Myocyte (in vitro differentiated cells): Measurements from ENCODE around the gene TJP3. TPM values are rescaled to one million over a fixed set of nuclear protein-coding genes. Genes with fewer than 3 reads are reported as not detected.

Source experiments
- DNase-seq: peaks from one replicate; pipeline ENCODE4 v3.0.0-alpha.2; 2012; ENCODE audit warnings: low read depth
- total RNA-seq: library from RNA; depleted of rRNA; stranded (reverse); fragments of >200 nt; gene quantifications from 2 replicates; pipeline ENCODE4 v1.2.3, GENCODE V29; 2014

Gene TJP3
- total RNA-seq, 1 donor from 2014 or later, result not detected

DNA sequence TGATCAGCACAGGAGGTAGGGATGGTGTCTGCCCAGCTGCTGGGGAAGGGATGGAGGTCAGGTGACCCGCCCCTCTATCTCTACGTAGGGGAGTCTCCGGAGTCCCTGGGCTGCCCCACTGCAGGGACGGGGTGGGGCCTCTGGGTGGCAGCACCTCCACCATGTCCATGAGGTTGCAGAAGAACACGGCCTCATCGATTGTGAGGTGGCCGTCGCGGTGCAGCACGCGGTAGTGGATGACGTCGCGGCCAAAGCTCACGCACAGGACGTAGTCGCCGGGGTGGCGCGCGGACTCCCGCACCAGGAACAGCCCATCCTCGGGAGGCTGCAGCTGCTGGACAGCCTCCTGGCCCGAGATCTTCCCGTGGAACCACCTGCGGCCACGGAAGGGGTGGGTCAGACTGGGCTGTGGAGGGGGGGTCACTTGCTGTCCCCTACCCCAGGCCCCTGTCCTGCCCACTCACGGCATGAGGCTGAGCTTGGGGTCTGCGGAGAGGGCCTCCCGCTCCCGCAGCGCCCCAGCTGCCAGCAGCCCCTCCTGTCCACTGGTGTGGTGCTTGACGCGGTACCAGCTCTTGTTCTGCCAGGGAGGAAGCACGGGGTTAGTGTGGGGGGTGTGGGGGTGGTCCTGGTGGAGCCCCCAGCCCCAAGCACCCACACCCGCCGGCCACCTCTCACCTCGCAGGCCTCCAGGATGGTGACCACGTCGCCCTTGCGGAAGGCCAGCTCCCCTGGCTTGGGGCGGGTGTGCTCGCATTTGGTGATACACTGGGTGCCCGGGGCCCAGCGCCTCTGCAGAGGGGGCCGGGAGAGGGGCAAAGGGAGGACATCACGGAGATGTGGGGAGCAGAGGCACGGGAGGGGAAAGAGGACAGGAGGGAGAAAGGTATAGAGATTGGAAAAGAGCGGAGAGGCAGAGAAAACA lies 75.7 kb downstream of the TJP3 start:
- no peak for DNase-seq

DNA sequence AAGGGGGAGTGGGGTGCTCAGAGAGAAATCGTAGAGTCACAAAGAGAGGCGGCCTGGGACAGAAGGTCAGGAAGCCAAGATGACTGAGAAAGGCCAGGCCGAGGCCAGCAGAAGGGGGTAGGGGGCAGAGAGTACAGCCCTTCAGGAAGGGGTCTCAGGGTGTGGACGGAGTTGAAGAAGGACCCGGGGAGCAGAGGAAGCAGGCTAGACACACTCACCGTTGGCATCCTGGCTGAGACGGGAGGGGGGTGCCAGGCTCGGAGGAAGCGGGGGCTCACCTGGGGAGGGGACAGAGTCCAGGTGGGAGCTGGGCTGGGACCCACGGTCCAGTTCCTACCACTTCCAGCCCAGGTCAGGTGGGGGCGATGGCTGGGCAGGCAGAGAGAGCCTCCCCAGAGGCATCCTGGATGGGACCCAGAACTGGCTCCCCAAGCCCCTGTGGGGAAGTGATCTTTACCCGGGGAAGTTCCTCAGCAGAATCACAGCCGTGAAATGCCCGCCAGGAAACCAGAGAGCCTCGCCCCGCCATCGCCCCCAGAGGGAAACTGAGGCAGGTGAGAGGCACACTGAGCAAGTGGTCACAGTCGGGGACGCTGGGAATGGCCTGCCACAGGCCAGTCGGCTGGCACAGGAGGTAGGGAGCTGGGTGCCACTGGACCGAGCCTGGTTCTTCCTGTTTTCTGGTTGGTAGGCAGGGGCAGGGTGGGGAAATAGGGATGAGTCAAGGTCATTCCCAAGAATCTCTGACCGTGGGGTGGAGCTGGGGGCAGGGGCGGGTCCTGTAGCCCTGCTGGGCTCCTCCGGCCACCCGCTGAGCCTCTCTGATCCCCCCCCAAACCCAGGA lies 76.6 kb downstream of the TJP3 start:
- no peak for DNase-seq

DNA sequence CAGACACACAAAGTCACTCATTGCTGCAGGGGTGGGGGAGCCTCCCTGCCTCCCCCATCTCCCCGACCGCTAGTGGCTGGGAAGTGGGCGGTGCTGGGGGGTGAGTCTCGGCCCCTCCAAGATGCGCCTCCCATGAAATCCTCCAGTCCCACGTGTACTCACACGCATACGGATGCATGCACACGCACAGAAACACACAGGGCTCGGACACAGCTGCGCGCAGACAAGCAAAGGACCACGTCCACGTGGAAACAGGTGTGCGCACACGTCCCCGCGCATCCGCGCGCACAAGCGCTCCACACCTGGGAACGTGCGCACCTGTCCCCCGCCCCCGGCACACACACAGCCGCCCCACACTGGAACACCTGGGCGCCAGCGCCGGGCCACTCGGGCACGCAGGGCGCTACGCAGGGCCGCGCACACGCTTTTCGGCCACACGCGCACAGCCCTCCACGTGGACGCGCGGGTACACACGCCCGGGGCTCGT lies 77.3 kb downstream of the TJP3 start:
- DNase-seq, result no peak

DNA sequence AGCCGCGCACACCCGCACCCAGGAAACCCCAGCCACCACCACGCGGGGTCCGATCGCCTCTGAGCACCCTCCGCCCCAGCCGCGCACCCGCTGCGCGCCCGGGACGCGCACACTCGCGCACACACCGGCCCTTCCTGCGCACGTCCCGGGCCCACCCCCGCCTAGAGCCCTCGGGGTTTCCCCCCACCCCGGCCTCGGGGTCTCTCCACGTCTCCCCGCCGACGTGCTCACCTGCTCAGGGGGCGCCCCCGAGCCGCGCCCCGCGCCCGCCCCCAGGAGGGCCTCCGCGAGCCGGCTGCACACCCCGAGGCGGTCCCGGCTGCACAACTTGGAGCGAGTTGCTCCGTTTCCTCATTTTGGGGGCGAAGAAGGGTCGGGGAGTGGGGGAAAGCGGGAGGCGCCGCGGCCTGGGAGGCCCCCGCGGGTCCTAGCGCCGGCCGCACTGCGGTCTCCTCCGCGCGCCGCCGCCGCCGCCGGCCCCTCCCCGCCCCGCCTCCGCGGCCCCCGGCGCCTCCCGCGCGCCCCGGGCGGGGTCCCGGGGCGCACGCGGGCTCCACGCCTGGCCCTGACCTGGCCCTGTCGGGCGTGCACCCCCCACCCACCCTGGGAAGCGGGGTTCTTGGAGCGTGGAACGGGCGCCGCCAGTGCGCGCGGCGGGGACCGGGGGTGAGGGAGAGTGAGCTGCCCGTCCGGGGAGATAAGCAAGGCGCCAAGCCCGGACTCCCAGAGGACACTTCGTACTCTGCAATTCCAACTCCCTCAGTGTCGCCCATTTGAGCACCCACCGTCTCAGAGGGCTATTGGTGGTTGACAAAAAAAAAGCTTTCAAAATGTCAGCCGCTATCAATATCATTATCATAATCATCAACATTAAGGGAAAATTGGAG lies 78.0 kb downstream of the TJP3 start, which contains the start of gene MATK:
Gene MATK, minus strand, starts transcription at position 444 of the 887 bp plus-strand sequence. CDS start 1,246 bp downstream, outside the sequence.
- no peak for DNase-seq

DNA sequence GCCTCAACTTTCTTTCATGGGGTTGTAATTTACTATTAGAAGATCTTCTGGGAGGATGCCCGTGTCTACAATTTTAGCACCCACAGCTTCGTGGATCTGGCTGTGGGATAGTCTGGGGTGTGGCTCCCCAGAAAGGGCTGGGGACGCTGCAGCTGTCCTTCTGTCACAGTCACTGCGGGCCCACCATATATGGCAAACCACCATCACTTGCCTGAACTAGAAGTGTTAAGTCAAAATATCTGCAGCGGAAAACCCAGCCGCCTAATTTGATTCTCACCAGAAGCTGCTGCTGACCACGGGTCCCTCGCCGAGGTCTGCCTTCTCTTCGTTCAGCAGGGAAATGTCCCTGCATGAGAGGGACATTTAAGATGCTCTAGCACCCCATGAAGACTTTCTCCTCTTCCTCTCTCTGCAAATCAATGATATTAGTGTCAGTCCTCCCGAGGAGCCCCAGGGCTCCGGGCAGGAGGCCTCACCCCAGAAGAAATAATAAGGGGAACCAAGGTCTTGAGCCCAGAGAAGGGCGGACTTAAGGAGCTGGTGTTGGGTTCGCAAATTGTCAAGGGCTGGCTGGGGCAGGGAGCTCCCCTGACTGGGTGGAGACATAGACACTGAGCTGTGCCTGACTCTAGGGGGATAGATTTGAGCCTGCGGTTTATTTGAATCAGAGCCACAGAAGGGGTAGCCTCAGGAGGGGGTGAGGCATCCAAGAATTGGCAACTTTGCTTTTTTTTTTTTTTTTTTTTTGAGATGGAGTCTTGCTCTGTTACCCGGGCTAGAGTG lies 81.0 kb downstream of the TJP3 start:
- peak; percentile 68 for DNase-seq

DNA sequence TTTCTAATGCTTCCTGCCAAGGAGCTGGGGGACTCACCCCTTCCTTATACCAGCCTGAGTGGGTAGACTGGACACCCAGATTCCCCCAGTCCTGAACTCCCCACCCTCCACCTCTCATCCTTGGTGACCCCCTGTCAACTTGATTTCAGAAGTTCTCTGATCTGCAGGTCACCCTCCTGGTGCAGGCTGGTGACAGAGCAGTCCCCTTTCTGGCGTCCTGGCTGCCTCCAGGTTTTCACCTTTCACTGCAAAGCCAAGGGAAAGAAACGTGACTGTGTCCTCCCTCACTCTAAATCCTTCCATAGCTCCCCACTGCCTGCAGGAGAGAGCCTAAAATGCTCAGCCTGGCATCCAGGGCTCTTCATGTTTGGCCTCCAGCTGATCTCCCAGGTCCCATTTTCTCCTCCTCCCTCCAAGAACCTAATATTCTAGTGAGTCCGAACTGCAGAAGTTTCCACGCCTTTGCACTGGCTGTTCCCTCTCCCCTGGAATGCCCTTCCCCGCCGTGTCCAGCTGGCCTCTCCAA lies 82.1 kb downstream of the TJP3 start:
- no peak for DNase-seq

DNA sequence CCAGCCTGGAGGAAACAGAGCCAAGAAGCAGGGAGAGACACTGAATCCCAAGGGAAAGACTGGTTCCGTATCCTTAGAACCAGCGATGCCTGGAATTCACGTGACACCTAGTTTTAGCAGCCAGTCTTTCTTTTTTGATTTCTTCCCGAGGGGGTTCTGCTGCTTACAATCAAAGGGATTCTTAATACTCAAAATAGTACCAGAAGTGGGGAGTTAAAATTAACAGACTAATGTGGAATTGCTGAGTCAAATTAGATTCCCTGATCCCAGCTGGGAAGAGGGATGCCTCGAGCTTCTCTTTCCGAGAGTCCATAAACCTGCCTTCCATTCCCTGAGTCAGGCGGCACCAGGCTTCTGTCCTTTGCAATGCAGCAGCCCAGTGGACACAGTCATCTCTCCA lies 82.8 kb downstream of the TJP3 start:
- no peak for DNase-seq

DNA sequence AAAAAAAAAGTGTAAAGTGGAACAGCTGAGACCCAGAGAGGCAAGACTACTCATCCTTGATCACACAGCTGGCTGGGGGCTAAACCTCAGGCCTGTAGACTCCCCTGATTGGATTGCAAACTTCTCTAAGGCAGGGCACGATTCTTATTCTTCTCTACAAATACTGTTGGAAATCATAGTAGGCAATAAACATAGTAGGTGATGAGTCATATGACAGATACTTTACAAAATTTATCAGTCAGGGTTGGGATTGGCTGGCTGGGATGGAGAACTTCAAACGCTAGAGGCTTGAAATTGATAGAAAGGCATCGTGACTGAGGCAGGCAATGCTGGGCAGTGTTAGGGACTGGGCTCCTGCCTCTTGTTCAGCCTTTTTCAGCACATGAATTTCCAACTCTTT lies 83.9 kb downstream of the TJP3 start:
- DNase-seq, result no peak

DNA sequence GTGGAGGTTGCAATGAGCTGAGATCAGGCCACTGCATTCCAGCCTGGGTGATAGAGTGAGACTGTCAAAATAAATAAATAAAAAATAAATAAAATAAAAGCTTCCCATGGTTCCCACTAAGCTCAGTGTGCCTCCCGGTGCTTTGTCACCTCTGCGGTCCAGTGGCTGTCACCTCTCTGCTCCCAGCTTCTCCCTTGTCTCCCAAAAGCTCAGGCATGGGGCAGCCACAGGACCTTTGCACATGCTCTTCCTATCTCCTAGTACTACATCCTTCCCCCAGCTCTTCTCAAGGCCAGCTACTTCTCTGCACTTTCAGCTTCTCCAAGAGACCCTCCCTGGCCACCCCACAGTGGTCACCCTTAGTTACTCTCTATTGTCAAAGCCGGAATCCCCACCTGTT lies 85.6 kb downstream of the TJP3 start:
- no peak for DNase-seq

DNA sequence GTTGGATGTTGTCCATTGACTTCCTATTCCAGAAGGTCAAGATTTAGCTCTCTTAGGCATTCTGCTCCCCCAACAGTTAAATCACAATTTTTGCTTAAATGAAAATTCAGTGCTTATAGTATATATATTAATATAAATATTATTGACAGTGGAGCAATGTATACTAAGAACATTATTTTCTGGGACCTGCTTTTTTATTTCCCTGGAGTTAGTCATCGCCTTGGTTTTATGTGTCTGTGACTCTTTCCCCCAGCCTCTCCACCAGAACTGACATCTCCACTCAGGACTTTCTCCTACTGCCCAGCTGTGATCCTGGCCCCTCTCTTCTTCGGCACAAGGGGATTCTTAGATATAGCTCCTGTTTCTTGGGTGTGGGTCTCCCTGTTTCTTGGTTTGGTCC lies 88.2 kb downstream of the TJP3 start:
- no peak for DNase-seq

DNA sequence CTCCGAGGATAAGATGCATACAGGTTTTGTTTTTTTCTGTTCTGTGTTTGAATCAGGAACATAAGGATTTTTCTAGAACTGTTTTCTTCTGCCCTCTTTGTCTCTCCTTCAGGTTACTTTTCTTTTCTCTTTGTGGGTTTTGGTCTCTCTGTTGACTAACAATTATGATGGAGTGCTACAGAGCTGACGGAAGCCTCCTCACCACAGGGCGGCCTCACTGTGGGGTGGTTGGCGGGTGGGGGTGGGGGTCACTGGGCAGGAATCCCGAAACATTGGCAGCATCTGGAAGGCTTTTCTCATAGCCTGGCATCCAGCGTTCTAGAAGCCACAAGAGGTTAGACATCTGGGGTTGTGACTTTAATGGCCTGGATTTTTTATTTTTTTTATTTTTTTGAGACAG lies 90.0 kb downstream of the TJP3 start:
- DNase-seq, result no peak

Other genes with a start within 250 kb of the TJP3 start
- not detected in 2 replicates for gene SMIM24, start 227.9 kb upstream of the TJP3 start, total RNA-seq
- gene SMIM44, start 224.9 kb upstream of the TJP3 start, total RNA-seq, result not detected in 2 replicates
- 17.5 and 24.1 TPM in 2 replicates for gene DOHH, start 207.7 kb upstream of the TJP3 start, total RNA-seq
- gene FZR1, start 202.1 kb upstream of the TJP3 start, total RNA-seq, result 33.8 and 49.4 TPM in 2 replicates
- not detected in 2 replicates for gene TEKTIP1, start 169.2 kb upstream of the TJP3 start, total RNA-seq
- gene MFSD12, start 150.8 kb upstream of the TJP3 start, total RNA-seq, result 107 and 146 TPM in 2 replicates
- gene HMG20B, start 135.4 kb upstream of the TJP3 start, total RNA-seq, result 99.9 and 102 TPM in 2 replicates
- gene GIPC3, start 122.9 kb upstream of the TJP3 start, total RNA-seq, result 0.19 and 0.31 TPM in 2 replicates
- gene TBXA2R, start 101.5 kb upstream of the TJP3 start, total RNA-seq, result 0.16 and 0.26 TPM in 2 replicates
- gene CACTIN, start 81.6 kb upstream of the TJP3 start, total RNA-seq, result 33.8 and 34.9 TPM in 2 replicates
- gene PIP5K1C, start 7.9 kb upstream of the TJP3 start, total RNA-seq, result 17.9 and 22.8 TPM in 2 replicates
- gene APBA3, start 53.3 kb downstream of the TJP3 start, total RNA-seq, result 23.3 and 35.0 TPM in 2 replicates
- 30.4 and 41.9 TPM in 2 replicates for gene MRPL54, start 54.3 kb downstream of the TJP3 start, total RNA-seq
- not detected in 2 replicates for gene RAX2, start 63.8 kb downstream of the TJP3 start, total RNA-seq
- gene MATK, start 78.0 kb downstream of the TJP3 start, total RNA-seq, result not detected in 2 replicates
- not detected in 2 replicates for gene ZFR2, start 160.7 kb downstream of the TJP3 start, total RNA-seq
- not detected in 2 replicates for gene ATCAY, start 172.3 kb downstream of the TJP3 start, total RNA-seq
- gene NMRK2, start 224.7 kb downstream of the TJP3 start, total RNA-seq, result 31.9 and 75.7 TPM in 2 replicates